Keratinocyte (primary cell): ENCODE measurements around the gene ZMIZ1. TPM values are rescaled to one million over a fixed set of nuclear protein-coding genes. Genes with fewer than 3 reads are reported as not detected.

ENCODE experiments used
- DNase-seq: peaks from one replicate; pipeline ENCODE4 v3.0.0-alpha.2; 2011; ENCODE audit warnings: low read depth, missing footprints, low spot score
- FAIRE-seq: peaks from 2 replicates; lab custom pipeline; 2011; peaks lifted over from hg19 to GRCh38; lab: Jason Lieb, UNC
- H2AFZ ChIP-seq: 2 replicates; pipeline ENCODE4 v1.6.0; 2012; ENCODE audit warnings: low read length, control low read depth, inconsistent platforms; ENCODE audit not compliant: control insufficient read depth
- H3K27ac ChIP-seq: 2 replicates; pipeline ENCODE4 v1.5.1; 2011; ENCODE audit warnings: low read length; ENCODE audit not compliant: control insufficient read depth, insufficient read depth
- H3K27me3 ChIP-seq: 3 replicates; pipeline ENCODE4 v1.6.0; 2011; ENCODE audit warnings: low read length; ENCODE audit not compliant: control insufficient read depth, insufficient read depth; ENCODE audit errors: extremely low read depth
- H3K36me3 ChIP-seq, 2 experiments: 2 replicates in 1 of 2; 3 replicates in 1 of 2; pipeline ENCODE4 v1.5.1; 2011; ENCODE audit warnings: low read length in 2 of 2, mild to moderate bottlenecking in 1 of 2; ENCODE audit not compliant: control insufficient read depth in 2 of 2, insufficient read depth in 2 of 2; ENCODE audit errors: extremely low read depth in 1 of 2
- H3K4me1 ChIP-seq: 3 replicates; pipeline ENCODE4 v1.5.1; 2011; ENCODE audit warnings: low read length; ENCODE audit not compliant: control insufficient read depth, insufficient read depth; ENCODE audit errors: extremely low read depth
- H3K4me2 ChIP-seq: 3 replicates; pipeline ENCODE4 v1.6.0; 2011; ENCODE audit warnings: low read depth, low read length; ENCODE audit not compliant: control insufficient read depth, insufficient read depth; ENCODE audit errors: extremely low read depth
- H3K4me3 ChIP-seq, 3 experiments: fragments of 200-600 bp in 1 of 3; sonication (generic) in 1 of 3; 2 replicates in 2 of 3; 3 replicates in 1 of 3; pipeline ENCODE4 v1.5.1; 2011 to 2016; ENCODE audit warnings: low read length in 3 of 3, mild to moderate bottlenecking in 3 of 3, control low read depth in 2 of 3, inconsistent platforms in 1 of 3, low read depth in 1 of 3, mixed read lengths in 1 of 3, mixed run types in 1 of 3, moderate library complexity in 1 of 3; ENCODE audit not compliant: control insufficient read depth in 2 of 3, insufficient read depth in 2 of 3; ENCODE audit errors: extremely low read depth in 1 of 3
- H3K79me2 ChIP-seq: 2 replicates; pipeline ENCODE4 v1.6.0; 2012; ENCODE audit warnings: low read length; ENCODE audit not compliant: control insufficient read depth, insufficient read depth
- H3K9ac ChIP-seq: 3 replicates; pipeline ENCODE4 v1.6.0; 2011; ENCODE audit warnings: low read length; ENCODE audit not compliant: control insufficient read depth, insufficient read depth; ENCODE audit errors: extremely low read depth
- H3K9me1 ChIP-seq: 3 replicates; pipeline ENCODE4 v1.6.0; 2011; ENCODE audit warnings: low read length; ENCODE audit not compliant: control insufficient read depth, insufficient read depth; ENCODE audit errors: extremely low read depth
- H3K9me3 ChIP-seq: 2 replicates; pipeline ENCODE4 v1.5.1; 2012; ENCODE audit warnings: low read depth, low read length; ENCODE audit not compliant: control insufficient read depth
- H4K20me1 ChIP-seq: 3 replicates; pipeline ENCODE4 v1.6.0; 2011; ENCODE audit warnings: low read length; ENCODE audit not compliant: control insufficient read depth, insufficient read depth; ENCODE audit errors: extremely low read depth
- EZH2 ChIP-seq: IDR thresholded peaks from one replicate; pipeline ENCODE4 v1.6.1; 2012; ENCODE audit warnings: inconsistent platforms, mild to moderate bottlenecking, low read length, moderate library complexity
- dilution Hi-C: fragments of 300-500 bp; cut with MboI; formaldehyde crosslinking; loops from one replicate; pipeline ENCODE4 v1.7.0; 2020; ENCODE audit warnings: low sequenced_read_pairs; ENCODE audit not compliant: extremely low pct_ligation_motif_present
- polyA plus RNA-seq, 5 experiments: library from polyadenylated mRNA; depleted of rRNA in 3 of 5; stranded (reverse) in 3 of 5; stranded (forward) in 1 of 5; unstranded in 1 of 5; fragments of >200 nt; gene quantifications; 1 replicate in 1 of 5; 2 replicates in 3 of 5; 3 replicates in 1 of 5; pipeline versions ENCODE4 v1.2.1 to v1.2.3, GENCODE V29; 2011 to 2012; ENCODE audit warnings: missing spikeins in 2 of 5, low read depth in 1 of 5, low replicate concordance in 1 of 5
- TF ChIP-seq, protein P1 (sequence below), 3 experiments: IDR thresholded peaks in 1 of 3; conservative IDR thresholded peaks in 1 of 3; optimal IDR thresholded peaks in 1 of 3; 2 replicates in 2 of 3; 3 replicates in 1 of 3; pipeline versions ENCODE3 to v1.5.1; 2011; ENCODE audit warnings: low read length in 3 of 3, mild to moderate bottlenecking in 3 of 3, moderate library complexity in 2 of 3, control low read depth in 1 of 3, inconsistent platforms in 1 of 3; ENCODE audit not compliant: insufficient read depth in 2 of 3; ENCODE audit errors: extremely low read depth in 1 of 3

ZMIZ1 gene
- polyA plus RNA-seq, 1 donor (not counting 4 experiments of a cell fraction or from before 2014, with no cell fraction given), result 1.8 TPM

DNA sequence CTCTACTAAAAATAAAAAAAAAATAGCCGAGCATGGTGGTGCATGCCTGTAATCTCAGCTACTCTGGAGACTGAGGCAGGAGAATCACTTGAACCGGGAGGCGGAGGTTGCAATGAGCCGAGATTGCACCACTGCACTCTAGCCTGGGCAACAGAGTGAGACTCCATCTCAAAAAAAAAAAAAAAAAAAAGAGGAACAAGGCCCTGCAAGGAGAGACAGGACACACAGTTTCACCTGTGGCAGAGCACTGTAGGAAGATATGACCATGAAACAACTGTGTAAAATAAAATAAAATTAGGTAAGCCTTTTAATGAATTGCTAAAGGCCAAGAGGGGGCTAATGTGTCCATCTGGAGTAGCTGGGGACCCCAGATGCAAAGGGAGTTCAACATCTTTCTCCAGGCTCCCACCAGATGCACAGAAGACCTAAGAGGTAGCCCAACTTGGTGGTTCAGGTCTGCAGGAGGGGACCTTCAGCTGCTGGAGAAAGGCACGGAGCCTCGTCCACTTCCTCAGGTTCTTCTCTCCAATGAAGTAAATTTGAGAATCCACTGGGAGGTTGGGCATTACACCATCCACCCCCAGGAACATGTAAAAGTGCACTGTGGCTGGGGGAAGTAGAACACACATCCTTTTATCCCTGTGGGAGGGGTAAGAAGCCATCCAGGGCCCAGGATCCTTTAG lies 291.2 kb downstream of the ZMIZ1 start:
- Histone ChIP-seq H3K27ac (no peak overlapping the region), H3K36me3 (peaks cover 4 to 5% of the 10 kb centered on the region in 2 experiments), H3K9me1 (no peaks in the 10 kb centered on the region), H4K20me1 (no peaks in the 10 kb centered on the region), H3K4me3 (no peak overlapping the region), H2AFZ (no peak overlapping the region), H3K9ac (no peak overlapping the region), H3K4me2 (no peak overlapping the region), H3K9me3 (no peaks in the 10 kb centered on the region), H3K27me3 (no peaks in the 10 kb centered on the region), H3K79me2 (no peaks in the 10 kb centered on the region), H3K4me1 (no peaks in the 10 kb centered on the region)
- TF ChIP-seq, protein P1, sequence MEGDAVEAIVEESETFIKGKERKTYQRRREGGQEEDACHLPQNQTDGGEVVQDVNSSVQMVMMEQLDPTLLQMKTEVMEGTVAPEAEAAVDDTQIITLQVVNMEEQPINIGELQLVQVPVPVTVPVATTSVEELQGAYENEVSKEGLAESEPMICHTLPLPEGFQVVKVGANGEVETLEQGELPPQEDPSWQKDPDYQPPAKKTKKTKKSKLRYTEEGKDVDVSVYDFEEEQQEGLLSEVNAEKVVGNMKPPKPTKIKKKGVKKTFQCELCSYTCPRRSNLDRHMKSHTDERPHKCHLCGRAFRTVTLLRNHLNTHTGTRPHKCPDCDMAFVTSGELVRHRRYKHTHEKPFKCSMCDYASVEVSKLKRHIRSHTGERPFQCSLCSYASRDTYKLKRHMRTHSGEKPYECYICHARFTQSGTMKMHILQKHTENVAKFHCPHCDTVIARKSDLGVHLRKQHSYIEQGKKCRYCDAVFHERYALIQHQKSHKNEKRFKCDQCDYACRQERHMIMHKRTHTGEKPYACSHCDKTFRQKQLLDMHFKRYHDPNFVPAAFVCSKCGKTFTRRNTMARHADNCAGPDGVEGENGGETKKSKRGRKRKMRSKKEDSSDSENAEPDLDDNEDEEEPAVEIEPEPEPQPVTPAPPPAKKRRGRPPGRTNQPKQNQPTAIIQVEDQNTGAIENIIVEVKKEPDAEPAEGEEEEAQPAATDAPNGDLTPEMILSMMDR (optimal IDR thresholded peaks at IDR 0.05 in 1 of 3, IDR thresholded peaks at IDR 0.05 in 1 of 3, conservative IDR thresholded peaks at IDR 0.05 in 1 of 3; ENCODE audit: extremely low read depth in 1 of 3, insufficient read depth in 2 of 3, low read length in 3 of 3), result no peak
- TF ChIP-seq EZH2, result no peak
- dilution Hi-C loops, result no loop called here
- FAIRE-seq (no peak), DNase-seq (no peak)

DNA sequence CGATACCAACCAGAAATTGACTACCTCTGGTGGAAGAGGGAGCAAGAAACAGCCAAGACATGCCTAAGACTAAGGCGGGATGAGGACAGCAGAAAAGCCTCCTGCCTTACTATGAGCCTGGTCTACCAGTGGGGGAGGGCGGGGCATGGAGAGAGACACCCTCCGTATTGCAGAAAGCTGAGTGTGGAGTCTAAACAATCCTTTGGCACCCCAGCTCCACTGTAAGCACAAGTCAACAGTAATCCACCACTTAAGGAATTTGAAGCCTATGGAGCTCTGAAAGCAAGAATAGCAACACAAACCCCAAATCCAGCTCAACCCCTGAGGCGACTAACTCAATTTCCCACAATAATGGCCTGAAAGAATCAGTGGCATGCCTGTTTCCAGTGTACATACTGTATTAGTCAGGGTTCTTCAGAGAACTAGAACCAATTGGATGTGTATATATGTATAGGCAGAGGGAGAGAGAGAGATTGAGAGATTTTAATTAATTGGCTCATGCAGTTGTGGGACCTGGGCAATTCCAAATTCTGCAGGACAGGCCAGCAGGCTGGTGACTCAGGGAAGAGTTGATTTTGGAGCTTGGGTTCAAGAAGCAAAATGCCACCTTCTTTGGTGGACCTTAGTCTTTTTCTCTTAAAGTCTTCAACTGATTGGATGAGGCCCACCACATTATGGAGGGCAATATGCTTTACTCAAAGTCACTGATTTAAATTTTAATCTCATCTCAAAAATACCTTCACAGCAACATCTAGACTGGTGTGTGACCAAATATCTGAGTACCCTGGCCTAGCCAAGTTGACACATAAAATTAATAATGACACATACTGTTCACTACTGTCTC lies 292.0 kb downstream of the ZMIZ1 start:
- Histone ChIP-seq H3K9me3 (no peaks in the 10 kb centered on the region), H3K27ac (no peak overlapping the region), H3K4me3 (no peak overlapping the region), H3K36me3 (no peaks in the 10 kb centered on the region), H3K27me3 (no peaks in the 10 kb centered on the region), H3K9me1 (no peaks in the 10 kb centered on the region), H3K79me2 (no peaks in the 10 kb centered on the region), H3K9ac (no peak overlapping the region), H3K4me2 (no peak overlapping the region), H2AFZ (no peak overlapping the region), H3K4me1 (no peaks in the 10 kb centered on the region), H4K20me1 (no peaks in the 10 kb centered on the region)
- TF ChIP-seq, protein P1 (optimal IDR thresholded peaks at IDR 0.05 in 1 of 3, IDR thresholded peaks at IDR 0.05 in 1 of 3, conservative IDR thresholded peaks at IDR 0.05 in 1 of 3; ENCODE audit: extremely low read depth in 1 of 3, insufficient read depth in 2 of 3, low read length in 3 of 3), result no peak
- no peak for TF ChIP-seq EZH2
- dilution Hi-C loops, result no loop called here
- DNase-seq, result no peak
- no peak for FAIRE-seq
